Measurements from ENCODE around the gene PIK3R1. TPM values are rescaled to one million over a fixed set of nuclear protein-coding genes. Genes with fewer than 3 reads are reported as not detected.
A peak's percentile ranks its signal among the peaks of the same experiment; 100 is the strongest.

Gene PIK3R1
- total RNA-seq, 1 donor from 2014 or later = 110 TPM

- Mint-ChIP-seq H3K27me3 (no peaks in the 10 kb centered on the region), H3K27ac (no peak overlapping the region), H3K4me1 (ENCODE audit: unreplicated experiment) (peaks cover 64% of the 10 kb centered on the region), H3K9me3 (no peaks in the 10 kb centered on the region), H3K36me3 (peaks cover 45% of the 10 kb centered on the region), H3K4me3 (no peak overlapping the region)
- DNase-seq (ENCODE audit: extremely low spot score, unreplicated experiment) = no peak
- no peak for TF ChIP-seq CTCF (conservative IDR thresholded peaks at IDR 0.05)
Observed at GRCh38 chr5:68222824-68223354, 7.3 kb downstream of the PIK3R1 start.

GRCh38 chr5:68223904-68224303 is 8.3 kb downstream of the PIK3R1 start:
- TF ChIP-seq CTCF (conservative IDR thresholded peaks at IDR 0.05) = no peak
- H3K4me1 Mint-ChIP-seq (ENCODE audit: unreplicated experiment) = peaks cover 59% of the 10 kb centered on the region
- H3K4me3 Mint-ChIP-seq = no peak overlapping the region
- peaks cover 44% of the 10 kb centered on the region for H3K36me3 Mint-ChIP-seq
- H3K9me3 Mint-ChIP-seq = no peaks in the 10 kb centered on the region
- H3K27me3 Mint-ChIP-seq = no peaks in the 10 kb centered on the region
- no peak overlapping the region for H3K27ac Mint-ChIP-seq
- no peak for DNase-seq (ENCODE audit: extremely low spot score, unreplicated experiment)

GRCh38 chr5:68224509-68225187 is 9.1 kb downstream of the PIK3R1 start:
- H3K4me3 Mint-ChIP-seq = peak overlapping the region; percentile 23
- TF ChIP-seq CTCF (conservative IDR thresholded peaks at IDR 0.05) = no peak
- H3K27me3 Mint-ChIP-seq = no peaks in the 10 kb centered on the region
- no peak overlapping the region for H3K27ac Mint-ChIP-seq
- DNase-seq (ENCODE audit: extremely low spot score, unreplicated experiment) = no peak
- peaks cover 46% of the 10 kb centered on the region for H3K36me3 Mint-ChIP-seq
- H3K4me1 Mint-ChIP-seq (ENCODE audit: unreplicated experiment) = peaks cover 59% of the 10 kb centered on the region
- H3K9me3 Mint-ChIP-seq = no peaks in the 10 kb centered on the region

- H3K27ac Mint-ChIP-seq = no peak overlapping the region
- no peaks in the 10 kb centered on the region for H3K27me3 Mint-ChIP-seq
- no peak for TF ChIP-seq CTCF (conservative IDR thresholded peaks at IDR 0.05)
- no peaks in the 10 kb centered on the region for H3K9me3 Mint-ChIP-seq
- peak overlapping the region; percentile 0 for H3K4me3 Mint-ChIP-seq
- H3K4me1 Mint-ChIP-seq (ENCODE audit: unreplicated experiment) = peaks cover 65% of the 10 kb centered on the region
- H3K36me3 Mint-ChIP-seq = peaks cover 51% of the 10 kb centered on the region
- no peak for DNase-seq (ENCODE audit: extremely low spot score, unreplicated experiment)
Observed at GRCh38 chr5:68225188-68225910, 9.8 kb downstream of the PIK3R1 start.

- H3K27ac Mint-ChIP-seq = no peak overlapping the region
Observed at GRCh38 chr5:68225911-68226545, 10.5 kb downstream of the PIK3R1 start.

More at GRCh38 chr5:68225911-68226545, 10.5 kb downstream of the PIK3R1 start:
- TF ChIP-seq CTCF (conservative IDR thresholded peaks at IDR 0.05) = no peak
- H3K4me1 Mint-ChIP-seq (ENCODE audit: unreplicated experiment) = peaks cover 70% of the 10 kb centered on the region
- H3K4me3 Mint-ChIP-seq = no peak overlapping the region
- H3K36me3 Mint-ChIP-seq = peaks cover 56% of the 10 kb centered on the region
- no peaks in the 10 kb centered on the region for H3K27me3 Mint-ChIP-seq
- no peak for DNase-seq (ENCODE audit: extremely low spot score, unreplicated experiment)
- H3K9me3 Mint-ChIP-seq = no peaks in the 10 kb centered on the region
